WTC11 (cell line): ENCODE measurements around the gene OPA1. TPM values are rescaled to one million over a fixed set of nuclear protein-coding genes. Genes with fewer than 3 reads are reported as not detected.

Experiments used
- ATAC-seq: fragments of 200-7000 bp; cut with Tn5 transposase; 2 replicates; pipeline ENCODE4 v1.10.0; 2021; ENCODE audit warnings: mild to moderate bottlenecking, moderate library complexity
- CTCF ChIA-PET: fragments of 300-600 bp; sonication (Branson Sonifier 250); formaldehyde crosslinking; loops from one replicate; lab custom pipeline; 2021; ENCODE audit warnings: antibody characterized with exemption; lab: Charles Lee
- POLR2A ChIA-PET: fragments of 350-600 bp; sonication (Branson Sonifier 250); formaldehyde crosslinking; loops from one replicate; lab custom pipeline; 2021; ENCODE audit warnings: antibody characterized with exemption; lab: Charles Lee
- DNase-seq: peaks from one replicate; pipeline ENCODE4 v3.0.0; 2021; ENCODE audit warnings: low spot score
- H3K27ac Mint-ChIP-seq: 2 replicates; pipeline ENCODE4 v1.8.0; 2021; ENCODE audit warnings: mixed read lengths
- H3K27me3 Mint-ChIP-seq: 2 replicates; pipeline ENCODE4 v1.8.0; 2021; ENCODE audit warnings: low read depth, mild to moderate bottlenecking, moderate library complexity, mixed read lengths
- H3K36me3 Mint-ChIP-seq: 2 replicates; pipeline ENCODE4 v1.8.0; 2021; ENCODE audit warnings: mixed read lengths
- H3K4me1 Mint-ChIP-seq: 2 replicates; pipeline ENCODE4 v1.8.0; 2022; ENCODE audit warnings: mixed read lengths
- H3K4me3 Mint-ChIP-seq: 2 replicates; pipeline ENCODE4 v1.8.0; 2021; ENCODE audit warnings: mild to moderate bottlenecking, moderate library complexity, mixed read lengths
- H3K9me3 Mint-ChIP-seq: 2 replicates; pipeline ENCODE4 v1.8.0; 2021; ENCODE audit warnings: mixed read lengths
- ARID4B ChIP-seq: sonication (generic); formaldehyde crosslinking; IDR thresholded peaks from 2 replicates; pipeline ENCODE4 v1.8.0; 2023; ENCODE audit warnings: missing genetic modification reagents, mild to moderate bottlenecking, borderline replicate concordance
- ATF1 ChIP-seq: sonication (generic); formaldehyde crosslinking; IDR thresholded peaks from 2 replicates; pipeline ENCODE4 v1.8.1; 2023; ENCODE audit warnings: mild to moderate bottlenecking, moderate library complexity, missing genetic modification reagents
- CDX4 ChIP-seq: fragments of 250-450 bp; sonication (Bioruptor Pico); IDR thresholded peaks from 2 replicates; pipeline ENCODE4 v1.9.0; 2021; ENCODE audit warnings: moderate library complexity, mild to moderate bottlenecking, inconsistent platforms, borderline replicate concordance
- E2F4 ChIP-seq: sonication (generic); formaldehyde crosslinking; IDR thresholded peaks from 2 replicates; pipeline ENCODE4 v1.8.1; 2022; ENCODE audit warnings: low read depth, mild to moderate bottlenecking, moderate library complexity, missing genetic modification reagents, borderline replicate concordance
- E2F5 ChIP-seq: sonication (generic); formaldehyde crosslinking; IDR thresholded peaks from 2 replicates; pipeline ENCODE4 v1.8.1; 2022; ENCODE audit warnings: mild to moderate bottlenecking, moderate library complexity, missing genetic modification reagents
- ERG ChIP-seq: fragments of 250-450 bp; sonication (Bioruptor Pico); IDR thresholded peaks from 2 replicates; pipeline ENCODE4 v1.8.0; 2021; ENCODE audit warnings: mild to moderate bottlenecking
- GABPB1 ChIP-seq: sonication (generic); formaldehyde crosslinking; IDR thresholded peaks from 2 replicates; pipeline ENCODE4 v1.8.1; 2023; ENCODE audit warnings: mild to moderate bottlenecking, missing genetic modification reagents
- GRHL2 ChIP-seq: fragments of 250-450 bp; sonication (Bioruptor Pico); IDR thresholded peaks from 2 replicates; pipeline ENCODE4 v1.8.0; 2022; ENCODE audit warnings: mild to moderate bottlenecking, moderate library complexity; ENCODE audit not compliant: insufficient replicate concordance, severe bottlenecking
- GTF2I ChIP-seq: fragments of 250-450 bp; sonication (Bioruptor Pico); conservative IDR thresholded peaks from 2 replicates; pipeline ENCODE4 v1.4.0; 2021; ENCODE audit warnings: mild to moderate bottlenecking
- JUN ChIP-seq: sonication (generic); formaldehyde crosslinking; IDR thresholded peaks from 2 replicates; pipeline ENCODE4 v1.8.0; 2023; ENCODE audit warnings: mild to moderate bottlenecking, missing genetic modification reagents
- PREB ChIP-seq: sonication (generic); formaldehyde crosslinking; IDR thresholded peaks from 2 replicates; pipeline ENCODE4 v1.8.1; 2022; ENCODE audit warnings: mild to moderate bottlenecking, missing genetic modification reagents, moderate library complexity, borderline replicate concordance
- RORB ChIP-seq: fragments of 250-450 bp; sonication (Bioruptor Pico); IDR thresholded peaks from 2 replicates; pipeline ENCODE4 v1.9.0; 2021; ENCODE audit warnings: mild to moderate bottlenecking
- SP1 ChIP-seq: sonication (generic); formaldehyde crosslinking; conservative IDR thresholded peaks from 2 replicates; pipeline ENCODE4 v1.8.1; 2022; ENCODE audit warnings: missing genetic modification reagents
- STAT6 ChIP-seq: sonication (generic); formaldehyde crosslinking; conservative IDR thresholded peaks from 2 replicates; pipeline ENCODE4 v1.8.1; 2023; ENCODE audit warnings: mild to moderate bottlenecking, low read depth, missing genetic modification reagents, moderate library complexity
- ZBTB21 ChIP-seq: sonication (generic); formaldehyde crosslinking; IDR thresholded peaks from 2 replicates; pipeline ENCODE4 v1.8.1; 2023; ENCODE audit warnings: mild to moderate bottlenecking, missing genetic modification reagents, borderline replicate concordance
- ZNF121 ChIP-seq: sonication (generic); formaldehyde crosslinking; IDR thresholded peaks from 2 replicates; pipeline ENCODE4 v1.8.0; 2023; ENCODE audit warnings: missing genetic modification reagents
- ZNF232 ChIP-seq: sonication (generic); formaldehyde crosslinking; IDR thresholded peaks from 2 replicates; pipeline ENCODE4 v1.8.0; 2022; ENCODE audit warnings: mild to moderate bottlenecking, missing genetic modification reagents
- ZNF423 ChIP-seq: fragments of 250-450 bp; sonication (Bioruptor Pico); IDR thresholded peaks from 2 replicates; pipeline ENCODE4 v2.1.2; 2022; ENCODE audit warnings: mild to moderate bottlenecking, moderate library complexity
- ZNF671 ChIP-seq: fragments of 250-450 bp; sonication (Bioruptor Pico); IDR thresholded peaks from 2 replicates; pipeline ENCODE4 v1.8.0; 2021; ENCODE audit warnings: mild to moderate bottlenecking
- ZSCAN18 ChIP-seq: fragments of 250-450 bp; sonication (Bioruptor Pico); IDR thresholded peaks from 2 replicates; pipeline ENCODE4 v2.1.2; 2022; ENCODE audit warnings: mild to moderate bottlenecking, moderate library complexity
- total RNA-seq: library from RNA; stranded (reverse); gene quantifications from 3 replicates; pipeline ENCODE4 v1.2.3, GENCODE V29; 2021

The OPA1 gene
- total RNA-seq, 1 experiment from 2014 or later, result 84.7 TPM

GRCh38 chr3:193595939-193596487, 3.0 kb downstream of the OPA1 start (continued):
- TF ChIP-seq E2F5 (CRISPR knock-in tag) (no peak), ERG (CRISPR knock-in tag) (no peak), ZSCAN18 (no peak), GRHL2 (CRISPR knock-in tag) (no peak), ZNF232 (CRISPR knock-in tag) (no peak), ZNF671 (CRISPR knock-in tag) (no peak), JUN (CRISPR knock-in tag) (no peak), ATF1 (CRISPR knock-in tag) (no peak)

GRCh38 chr3:193598202-193598601, 5.2 kb downstream of the OPA1 start:
- ChIA-PET CTCF (interaction anchor here (0.7 kb wide), 1 partner anchor 177 kb away, joined by 3 read pairs; no protein-coding TSS in a partner anchor), POLR2A (no interaction called here)
- Mint-ChIP-seq H3K27ac (no peak overlapping the region), H3K36me3 (peaks cover 13% of the 10 kb centered on the region), H3K4me1 (peaks cover 22% of the 10 kb centered on the region), H3K4me3 (no peak overlapping the region), H3K27me3 (no peaks in the 10 kb centered on the region), H3K9me3 (no peaks in the 10 kb centered on the region)
- ATAC-seq (no peak), DNase-seq (no peak)
- TF ChIP-seq ZNF671 (CRISPR knock-in tag), result no peak
- no peak for TF ChIP-seq STAT6 (CRISPR knock-in tag)
- no peak for TF ChIP-seq GTF2I (CRISPR knock-in tag)
- TF ChIP-seq RORB (CRISPR knock-in tag), result no peak

GRCh38 chr3:193599393-193599792, 6.4 kb downstream of the OPA1 start:
- peaks cover 13% of the 10 kb centered on the region for H3K36me3 Mint-ChIP-seq
- DNase-seq (no peak), ATAC-seq (no peak)
- H3K27me3 Mint-ChIP-seq, result no peaks in the 10 kb centered on the region
- H3K4me3 Mint-ChIP-seq, result no peak overlapping the region
- peaks cover 15% of the 10 kb centered on the region for H3K4me1 Mint-ChIP-seq
- H3K9me3 Mint-ChIP-seq, result no peaks in the 10 kb centered on the region
- ChIA-PET POLR2A (no interaction called here), CTCF (interaction anchor here (0.7 kb wide), 1 partner anchor 604 kb away, joined by 3 read pairs; no protein-coding TSS in a partner anchor)
- H3K27ac Mint-ChIP-seq, result no peak overlapping the region
- no peak for TF ChIP-seq PREB (CRISPR knock-in tag)
- no peak for TF ChIP-seq E2F4 (CRISPR knock-in tag)
- TF ChIP-seq ARID4B, result no peak
- no peak for TF ChIP-seq ZBTB21 (CRISPR knock-in tag)
- TF ChIP-seq GABPB1 (CRISPR knock-in tag), result no peak
- TF ChIP-seq CDX4 (CRISPR knock-in tag), result no peak
- no peak for TF ChIP-seq SP1 (CRISPR knock-in tag)
- no peak for TF ChIP-seq ZNF121 (CRISPR knock-in tag)
- no peak for TF ChIP-seq ZNF423
